Head of caudate nucleus (tissue), 42 donors: ENCODE results near the gene SGSM2.
A peak's percentile ranks its signal among the peaks of the same experiment; 100 is the strongest.

Experiments
- DNase-seq, 42 donors: peaks; one replicate each; pipeline versions ENCODE4 v3.0.0 to v3.0.0-alpha.2; 2020 to 2021; ENCODE audit warnings: mixed read lengths in 7 of 42
- intact Hi-C: fragments of 100-400 bp; cut with DNase I; formaldehyde crosslinking; loops from one replicate; pipeline ENCODE4 v1.15.0; 2022

The SGSM2 gene

GRCh38 chr17:2393174-2393953, 56.1 kb downstream of the SGSM2 start:
- intact Hi-C loops = loop anchor here (5.0 kb wide), 1 partner anchor 199 kb away; the partner anchor contains the start of gene PAFAH1B1
- DNase-seq = peak; percentile 61 to 96 (median 90)

DNA sequence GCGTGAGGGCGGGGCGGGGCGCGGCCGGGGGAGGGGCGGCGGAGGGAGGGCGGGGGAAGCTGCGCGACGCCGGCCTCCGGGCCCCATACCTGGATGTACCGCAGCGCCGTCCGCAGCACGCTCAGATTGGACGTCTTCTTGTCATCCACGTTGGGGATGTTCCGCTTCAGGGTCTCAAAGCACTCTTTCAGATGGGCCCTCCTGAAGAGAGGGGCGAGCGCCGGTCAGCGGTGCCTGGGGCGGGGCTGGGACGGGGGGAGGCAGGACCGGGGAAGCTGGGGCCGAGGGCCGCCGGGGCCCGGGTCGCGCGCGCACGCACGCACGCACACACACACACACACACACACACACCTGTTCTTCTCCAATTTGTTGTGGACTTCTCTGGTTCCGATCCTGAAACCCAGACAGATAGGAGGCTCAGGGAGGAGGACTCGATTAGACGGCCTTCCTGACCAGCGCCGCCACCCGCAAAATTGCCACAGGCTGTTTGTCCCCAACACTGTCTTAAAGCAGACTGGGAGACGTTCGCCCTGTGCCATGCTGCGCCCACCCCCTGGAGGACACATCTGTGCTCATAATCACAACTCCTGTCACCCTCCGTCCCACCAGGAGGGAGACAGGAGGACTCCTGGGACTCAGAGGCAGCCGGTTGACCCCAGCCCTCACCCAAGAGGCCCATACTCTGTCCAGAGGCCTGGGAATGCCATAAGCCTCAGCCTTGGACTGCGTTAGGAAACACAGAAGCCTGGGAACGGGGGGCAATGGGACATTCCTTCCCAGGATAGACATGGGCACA, 56.9 kb downstream of the SGSM2 start:
- intact Hi-C loops = loop anchor here (5.0 kb wide), 1 partner anchor 198 kb away; the partner anchor contains the start of gene PAFAH1B1
- DNase-seq = no peak

DNA sequence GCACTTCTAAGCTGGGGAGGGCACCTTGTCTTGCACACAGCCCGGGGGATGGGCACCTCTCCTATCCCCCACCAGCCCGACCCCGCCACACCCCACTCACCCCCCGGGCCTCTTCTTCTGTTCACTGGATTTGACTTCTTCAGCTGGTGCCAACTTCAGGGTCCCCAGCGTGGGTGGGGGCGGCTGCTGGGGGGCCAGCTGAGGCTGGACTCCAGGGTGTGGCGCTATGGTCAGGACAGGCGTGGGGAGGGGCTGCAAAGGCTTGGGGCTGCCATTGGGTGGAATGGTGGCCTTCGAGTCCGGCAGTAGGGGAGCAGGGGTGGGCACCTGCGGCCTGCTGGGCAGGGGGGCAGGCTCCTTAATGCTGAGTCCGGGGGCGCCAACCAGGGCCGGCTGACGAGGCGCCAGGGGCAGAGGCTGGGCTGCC, 57.5 kb downstream of the SGSM2 start:
- no peak for DNase-seq
- intact Hi-C loops = loop anchor here (5.0 kb wide), 1 partner anchor 198 kb away; the partner anchor contains the start of gene PAFAH1B1

- no peak for DNase-seq
- intact Hi-C loops = no loop called here
Measured at GRCh38 chr17:2395258-2396181, 58.2 kb downstream of the SGSM2 start.

DNA sequence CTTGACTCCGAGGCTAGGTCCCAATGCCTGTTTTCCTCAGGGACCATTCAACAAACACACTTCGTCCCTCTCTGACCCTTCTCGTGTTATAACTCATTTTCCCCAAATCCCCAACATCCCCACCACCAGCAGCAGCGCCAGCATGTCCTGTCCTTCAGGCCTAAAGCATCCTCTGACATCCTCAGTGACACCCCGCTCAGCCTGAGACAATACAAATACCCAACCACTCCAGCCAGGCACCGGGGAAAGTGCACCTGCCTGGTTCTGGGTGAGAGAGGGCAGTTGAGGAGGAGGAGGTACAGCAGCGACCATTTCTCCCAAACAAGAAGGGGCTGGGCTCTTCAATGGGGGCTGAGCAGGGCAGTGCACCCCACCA, 58.9 kb downstream of the SGSM2 start:
- intact Hi-C loops = no loop called here
- no peak for DNase-seq

DNA sequence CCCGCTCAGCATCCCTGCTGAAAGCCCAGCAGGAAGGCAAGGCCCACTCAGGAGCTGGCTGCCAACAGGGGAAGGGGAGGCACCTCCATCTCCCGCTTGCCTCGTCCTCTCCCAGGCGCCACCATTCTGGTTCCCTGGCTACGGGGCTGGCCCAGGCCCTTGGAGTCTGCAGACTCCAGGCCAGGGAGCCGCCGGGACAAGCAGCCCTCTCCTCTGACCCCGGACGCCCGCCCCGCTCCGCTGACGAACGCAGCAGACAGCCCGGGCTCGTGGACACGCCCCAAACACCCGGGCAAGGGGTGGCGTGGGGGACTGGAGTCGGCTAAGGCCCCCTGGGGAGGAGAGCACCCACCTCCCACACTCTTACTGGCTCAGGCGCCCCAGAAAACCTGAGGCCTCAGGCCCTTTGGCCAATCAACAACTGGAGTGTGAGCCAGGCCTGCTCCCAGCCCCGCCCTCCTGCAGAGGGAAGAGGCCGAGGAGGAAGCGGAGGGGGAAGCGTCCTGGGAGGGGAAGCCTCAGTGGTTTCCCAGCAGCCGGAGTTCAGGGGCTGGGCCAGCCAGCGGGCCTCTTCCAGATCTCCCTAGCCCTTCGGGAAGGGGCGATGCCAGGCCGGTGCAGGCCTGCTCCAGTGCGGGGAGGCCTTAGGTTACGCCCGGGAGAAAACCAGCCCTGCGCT, 59.4 kb downstream of the SGSM2 start:
- peak; percentile 45 to 89 (median 74) for DNase-seq
- intact Hi-C loops = no loop called here

DNA sequence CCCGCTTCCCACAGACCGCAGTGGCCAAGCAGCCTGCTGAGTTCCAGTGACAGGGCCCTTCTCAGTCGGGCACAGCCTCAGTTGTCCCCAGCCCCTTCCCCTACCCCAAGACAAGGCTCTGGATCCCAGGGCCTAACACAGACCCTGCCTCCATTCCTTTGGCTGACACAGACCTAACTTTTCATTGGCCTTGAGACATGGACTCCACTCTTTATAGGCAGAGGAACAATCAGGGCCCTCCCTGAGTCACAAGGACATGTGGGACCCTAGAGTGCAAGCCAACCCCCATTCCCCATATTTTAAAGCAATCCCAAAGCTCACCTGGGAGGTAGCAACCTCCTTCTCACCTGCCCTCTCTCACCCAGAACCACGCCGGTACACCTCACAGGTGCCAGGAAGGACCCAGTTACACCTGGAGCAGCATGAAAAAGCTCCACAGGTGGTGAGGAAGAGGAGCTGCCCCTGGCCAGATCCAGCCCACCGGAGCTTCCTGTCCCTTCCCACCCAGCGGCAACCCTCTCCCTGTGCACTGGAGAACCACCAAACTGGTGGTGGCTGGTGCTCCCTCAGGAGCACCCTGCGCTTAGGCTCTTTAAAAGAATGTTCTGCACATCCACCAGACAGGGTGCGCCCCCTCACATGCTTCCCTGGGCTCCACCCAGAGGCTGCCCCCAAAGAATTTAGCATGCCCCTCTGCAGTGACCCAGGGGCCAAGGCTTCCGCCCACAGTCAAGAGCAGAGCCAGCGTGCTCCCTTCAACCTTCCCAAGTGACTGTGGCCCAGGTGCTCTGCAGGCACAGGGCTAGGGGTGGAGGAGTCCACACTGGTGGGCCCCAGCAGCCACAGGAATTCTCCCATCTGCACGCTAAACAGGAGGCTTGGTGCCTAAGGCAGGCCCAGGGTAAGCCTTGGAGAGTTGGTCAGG, 60.2 kb downstream of the SGSM2 start:
- no peak for DNase-seq
- intact Hi-C loops = no loop called here

- DNase-seq = no peak
- intact Hi-C loops = no loop called here
Measured at GRCh38 chr17:2398182-2398581, 60.9 kb downstream of the SGSM2 start.

GRCh38 chr17:2398655-2399571, 61.6 kb downstream of the SGSM2 start:
- intact Hi-C loops = no loop called here
- DNase-seq = peak in 36 of 42 donors; percentile 28 to 81 (median 56)

- intact Hi-C loops = loop anchor here (2.0 kb wide), 1 partner anchor 17 kb away; no protein-coding TSS in a partner anchor
Measured at GRCh38 chr17:2399572-2400473, 62.5 kb downstream of the SGSM2 start.

GRCh38 chr17:2400474-2400866, 63.2 kb downstream of the SGSM2 start:
- peak in 33 of 42 donors; percentile 24 to 76 (median 54) for DNase-seq

More at GRCh38 chr17:2399572-2400473, 62.5 kb downstream of the SGSM2 start:
- DNase-seq = peak; percentile 86 to 98 (median 96)

DNA sequence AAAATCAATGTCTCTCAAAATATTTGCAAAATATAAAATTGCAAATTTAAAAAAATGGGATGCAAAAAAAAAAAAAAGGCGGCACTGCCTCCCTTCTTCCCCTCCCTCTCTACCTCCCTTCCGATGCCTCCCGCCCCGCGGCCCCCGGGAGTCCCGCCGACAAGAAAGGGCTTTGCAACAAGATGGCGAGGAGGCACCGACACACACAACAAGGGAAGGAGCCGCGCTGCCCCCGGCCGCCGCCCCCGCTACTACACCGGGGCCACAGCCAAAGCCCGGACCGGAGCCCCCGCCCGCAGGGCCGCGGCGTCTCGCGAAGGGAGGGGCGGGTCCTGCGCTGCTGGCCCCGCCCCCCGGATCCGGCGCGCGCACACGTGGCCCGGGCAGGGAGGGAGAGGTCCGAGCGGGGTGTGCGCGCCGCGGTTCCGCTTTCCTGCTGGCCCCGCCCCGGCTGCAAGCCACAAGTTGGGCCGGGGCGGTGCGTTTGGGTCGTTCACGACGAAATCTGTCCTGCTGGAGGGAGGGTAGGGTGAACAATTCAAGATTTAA, 63.6 kb downstream of the SGSM2 start, which contains the start of gene MNT:
TSS of gene MNT (minus strand) at position 184 of the 549 bp plus-strand sequence. CDS start 348 bp downstream, outside the sequence.
- peak; percentile 85 to 98 (median 95) for DNase-seq
- intact Hi-C loops = loop anchor here (1.0 to 2.0 kb wide), 2 partner anchors 9 to 16 kb away; no protein-coding TSS in a partner anchor

More at GRCh38 chr17:2400474-2400866, 63.2 kb downstream of the SGSM2 start:
- intact Hi-C loops = loop anchor here (2.0 kb wide), 1 partner anchor 16 kb away; no protein-coding TSS in a partner anchor

DNA sequence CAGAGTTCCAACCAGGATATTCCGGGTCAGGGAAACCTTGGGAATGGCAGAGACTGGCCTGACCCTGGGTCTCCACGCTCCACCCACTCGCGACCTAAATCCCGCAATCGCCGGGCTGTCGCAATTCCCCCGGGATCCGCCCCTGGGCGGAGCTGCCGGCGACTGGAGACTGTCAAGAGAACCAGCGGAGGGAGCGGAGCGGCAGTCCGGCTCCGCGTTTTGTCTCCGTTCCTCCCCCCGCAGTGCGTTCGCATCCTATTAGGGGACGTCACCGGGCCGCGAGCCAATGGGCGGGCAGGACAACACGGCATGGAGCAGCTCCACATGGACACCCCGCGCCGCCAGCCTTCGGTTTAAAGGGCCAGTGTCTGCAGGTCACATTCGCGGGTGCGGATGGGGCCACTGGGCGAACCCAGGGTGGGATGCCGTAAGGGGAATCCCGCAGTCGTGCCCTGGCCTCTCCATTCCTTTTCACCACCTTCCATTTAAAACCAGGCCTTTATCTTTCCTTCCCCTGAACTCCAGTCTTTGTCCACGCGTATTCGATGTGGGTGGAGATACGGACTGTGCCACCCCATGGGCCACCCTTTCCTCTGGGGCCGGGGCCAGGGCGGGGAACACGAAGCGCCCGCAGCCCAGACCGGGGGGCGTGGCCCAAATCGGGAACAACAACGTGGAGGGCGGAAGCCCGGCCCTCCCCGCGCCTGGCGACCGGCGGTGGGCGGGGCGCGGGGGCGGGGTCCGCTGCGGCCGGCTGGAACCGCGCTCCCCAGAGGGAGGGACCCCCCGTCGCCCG, 64.3 kb downstream of the SGSM2 start:
- intact Hi-C loops = loop anchor here (1.0 to 2.0 kb wide), 2 partner anchors 9 to 15 kb away; no protein-coding TSS in a partner anchor
- DNase-seq = peak; percentile 99 to 100 (median 100)

- DNase-seq = peak in 2 of 42 donors; percentile 20 to 28
- intact Hi-C loops = no loop called here
Measured at GRCh38 chr17:2402544-2402943, 65.2 kb downstream of the SGSM2 start.
